Measurements from ENCODE around the gene ELOB. TPM values are rescaled to one million over a fixed set of nuclear protein-coding genes. Genes with fewer than 3 reads are reported as not detected.

Gene ELOB
- total and polyA plus RNA-seq, 2 of the 13 experiments (the other 11 are each of a cell fraction or from before 2014, with no cell fraction given), result 208 to 225 TPM

DNA sequence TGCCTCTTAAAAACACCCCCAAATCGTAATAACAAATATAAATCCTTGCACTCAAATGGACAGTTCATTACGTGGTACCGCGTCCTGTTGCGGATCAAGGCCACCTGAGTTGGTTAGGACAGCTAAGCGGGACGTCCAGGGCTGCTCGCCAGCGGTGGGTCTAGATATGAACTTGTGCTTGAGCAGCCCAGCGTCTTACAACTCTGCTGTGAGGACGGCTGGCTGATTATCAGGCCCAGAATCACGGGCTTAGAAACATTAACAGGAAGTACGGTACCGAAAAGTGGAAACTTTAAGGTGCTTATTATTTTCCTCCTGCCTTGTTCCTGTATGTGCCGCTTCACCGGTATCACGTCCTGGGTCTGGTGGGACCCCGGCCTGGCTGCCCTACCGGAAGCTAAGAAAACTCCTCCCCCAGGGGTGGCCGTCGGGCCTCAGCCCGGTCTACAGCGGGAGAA is 25.5 kb downstream of the ELOB start:
- WGBS (ENCODE audit: low lambda C conversion rate), result 0% methylated on average over 16 of the region's 23 CpGs
- Histone ChIP-seq H3K27me3 (ENCODE audit: control insufficient read depth in 1 of 2, insufficient read depth in 2 of 2, low read length in 2 of 2) (no peaks in the 10 kb centered on the region; a peak in 1 of 5 replicates), H3K36me3 (replicated peaks in 1 of 2; ENCODE audit: control insufficient read depth in 1 of 2, insufficient read depth in 2 of 2, low read length in 2 of 2) (peaks cover 3 to 9% of the 10 kb centered on the region in 2 experiments; a peak in 3 of 5 replicates), H4K20me1 (ENCODE audit: insufficient read depth, low read length) (peaks cover 35% of the 10 kb centered on the region), H3K4me1 (ENCODE audit: insufficient read depth, low read length) (peaks cover 37% of the 10 kb centered on the region), H2AFZ (ENCODE audit: low read length) (no peak overlapping the region), H3K4me2 (ENCODE audit: low read depth, low read length) (peak overlapping the region; percentile 97), H3K9me3 (ENCODE audit: low read length) (no peaks in the 10 kb centered on the region), H3K27ac (ENCODE audit: extremely low read length, insufficient read depth, low read length) (peak overlapping the region; percentile 100), H3K79me2 (ENCODE audit: insufficient read depth, low read length) (peaks cover 50% of the 10 kb centered on the region), H3K9ac (ENCODE audit: insufficient read depth, low read depth, low read length) (peak overlapping the region; percentile 100), H3K4me3 (replicated peaks in 1 of 3; ENCODE audit: insufficient read depth in 1 of 3, low read depth in 2 of 3, low read length in 3 of 3) (peak overlapping the region; percentile 74 to 93 (median 83))
- BruUV-seq (replicated peaks), result TSS peak; percentile 86
- FAIRE-seq (no peak), ATAC-seq (peak; percentile 86), DNase-seq (ENCODE audit: low spot score) (peak; percentile 83)
- in situ Hi-C loops (cut with HindIII; ENCODE audit: extremely low pct_ligation_motif_present, low pct_unique_long_range_greater_than_20kb) (no loop called here), intact Hi-C loops (cut with micrococcal nuclease; ENCODE audit: unreplicated experiment) (no loop called here)
- POLR2A ChIA-PET, result interaction anchor here (0.7 to 5.1 kb wide), 19 partner anchors 10 to 596 kb away, joined by 3 to 74 read pairs (median 6); partner anchors contain the start of genes ELOB, FLYWCH1, FLYWCH2 and HCFC1R1
- CTCF ChIA-PET (ENCODE audit: low intra/inter-chr PET ratio, low total read pairs), result no interaction called here
- TF ChIP-seq ZNF563 (CRISPR knock-in tag; IDR thresholded peaks at IDR 0.05) (0 out of 2 replicates have a peak, but pooled peaks have one; percentile 74), ATM (IDR thresholded peaks at IDR 0.05; ENCODE audit: borderline replicate concordance) (no peak), ZC3H13 (CRISPR knock-in tag; IDR thresholded peaks at IDR 0.05) (peak; percentile 68; the same call in 1 of the 2 replicates), NR1H2 (CRISPR knock-in tag; IDR thresholded peaks at IDR 0.05; ENCODE audit: borderline replicate concordance, low read depth) (no peak), RARA (CRISPR knock-in tag; IDR thresholded peaks at IDR 0.05) (0 out of 2 replicates have a peak, but pooled peaks have one; percentile 7), THRA (CRISPR knock-in tag; IDR thresholded peaks at IDR 0.05; ENCODE audit: borderline replicate concordance) (0 out of 2 replicates have a peak, but pooled peaks have one; percentile 7), RBM22 (optimal IDR thresholded peaks at IDR 0.05; ENCODE audit: low read length) (peak; percentile 11), MTF1 (CRISPR knock-in tag; IDR thresholded peaks at IDR 0.05) (0 out of 2 replicates have a peak, but pooled peaks have one; percentile 7), REL (CRISPR knock-in tag; conservative IDR thresholded peaks at IDR 0.05) (0 out of 2 replicates have a peak, but pooled peaks have one; percentile 15), ZSCAN12 (CRISPR knock-in tag; IDR thresholded peaks at IDR 0.05) (0 out of 2 replicates have a peak, but pooled peaks have one; percentile 24), SMAD3 (CRISPR knock-in tag; IDR thresholded peaks at IDR 0.05) (0 out of 2 replicates have a peak, but pooled peaks have one; percentile 21), SIX1 (CRISPR knock-in tag; IDR thresholded peaks at IDR 0.05; ENCODE audit: borderline replicate concordance) (no peak), ZBTB4 (CRISPR knock-in tag; IDR thresholded peaks at IDR 0.05; ENCODE audit: borderline replicate concordance) (0 out of 2 replicates have a peak, but pooled peaks have one; percentile 38), KMT2A (CRISPR knock-in tag; IDR thresholded peaks at IDR 0.05) (peak; percentile 29; the same call in 1 of the 2 replicates), ETV5 (CRISPR knock-in tag; IDR thresholded peaks at IDR 0.05; ENCODE audit: borderline replicate concordance) (peak; percentile 79; the same call in 1 of the 2 replicates), ZNF260 (CRISPR knock-in tag; IDR thresholded peaks at IDR 0.05; ENCODE audit: borderline replicate concordance, low read depth) (no peak), SKIL (CRISPR knock-in tag; IDR thresholded peaks at IDR 0.05; ENCODE audit: borderline replicate concordance) (0 out of 2 replicates have a peak, but pooled peaks have one; percentile 26), MTA1 (CRISPR knock-in tag; IDR thresholded peaks at IDR 0.05; ENCODE audit: borderline replicate concordance) (no peak)

Measured in HepG2 (cell line).